H9 (cell line): ENCODE data around the gene STRA6. TPM values are rescaled to one million over a fixed set of nuclear protein-coding genes. Genes with fewer than 3 reads are reported as not detected.
A peak's percentile ranks its signal among the peaks of the same experiment; 100 is the strongest.

Experiments
- DNase-seq: peaks from one replicate; pipeline ENCODE4 v3.0.0-alpha.2; 2017
- H2AFZ ChIP-seq: one replicate; pipeline ENCODE4 v1.6.1; 2013; ENCODE audit warnings: mild to moderate bottlenecking, low read length, control low read depth, moderate library complexity
- H2AK5ac ChIP-seq: 2 replicates; pipeline ENCODE4 v1.6.1; 2013; ENCODE audit warnings: low read length, control low read depth, mixed read lengths; ENCODE audit not compliant: insufficient read length
- H2BK120ac ChIP-seq: one replicate; pipeline ENCODE4 v1.6.1; 2013; ENCODE audit warnings: low read depth, mild to moderate bottlenecking, low read length, control low read depth, inconsistent platforms; ENCODE audit not compliant: poor library complexity, severe bottlenecking
- H2BK12ac ChIP-seq: 2 replicates; pipeline ENCODE4 v1.6.1; 2013; ENCODE audit warnings: low read length, control low read depth, mixed read lengths, low read depth; ENCODE audit not compliant: insufficient read length
- H2BK15ac ChIP-seq: 2 replicates; pipeline ENCODE4 v1.6.1; 2013; ENCODE audit warnings: low read depth, low read length, control low read depth
- H2BK20ac ChIP-seq: one replicate; pipeline ENCODE4 v1.6.1; 2013; ENCODE audit warnings: low read depth, mild to moderate bottlenecking, low read length, control low read depth, inconsistent platforms; ENCODE audit not compliant: poor library complexity, severe bottlenecking
- H2BK5ac ChIP-seq: 2 replicates; pipeline ENCODE4 v1.6.1; 2013; ENCODE audit warnings: low read length, control low read depth, mixed read lengths; ENCODE audit not compliant: insufficient read length
- H3K14ac ChIP-seq: 2 replicates; pipeline ENCODE4 v1.6.1; 2013; ENCODE audit warnings: low read length, control low read depth; ENCODE audit not compliant: insufficient read depth
- H3K18ac ChIP-seq: 2 replicates; pipeline ENCODE4 v1.6.1; 2013; ENCODE audit warnings: low read depth, mild to moderate bottlenecking, mixed read lengths, low read length, control low read depth; ENCODE audit not compliant: insufficient read length
- H3K23ac ChIP-seq: 2 replicates; pipeline ENCODE4 v1.6.1; 2013; ENCODE audit warnings: low read length, control low read depth, mixed read lengths, low read depth; ENCODE audit not compliant: insufficient read length
- H3K23me2 ChIP-seq: 2 replicates; pipeline ENCODE4 v1.6.1; 2013; ENCODE audit warnings: low read depth, mild to moderate bottlenecking, mixed read lengths, low read length, control low read depth; ENCODE audit not compliant: insufficient read length, poor library complexity, severe bottlenecking
- H3K27ac ChIP-seq: 2 replicates; pipeline ENCODE4 v1.5.1; 2013; ENCODE audit warnings: low read length, control low read depth, mixed read lengths, low read depth; ENCODE audit not compliant: insufficient read length
- H3K27me3 ChIP-seq: 2 replicates; pipeline ENCODE4 v1.6.1; 2013; ENCODE audit warnings: low read length, control low read depth, inconsistent platforms; ENCODE audit not compliant: insufficient read depth
- H3K4ac ChIP-seq: 2 replicates; pipeline ENCODE4 v1.6.1; 2013; ENCODE audit warnings: low read depth, mild to moderate bottlenecking, control low read depth, inconsistent platforms, low read length, moderate library complexity
- H3K4me1 ChIP-seq: 2 replicates; pipeline ENCODE4 v1.6.1; 2013; ENCODE audit warnings: low read length, control low read depth, inconsistent platforms; ENCODE audit not compliant: insufficient read depth
- H3K4me2 ChIP-seq: 2 replicates; pipeline ENCODE4 v1.6.1; 2013; ENCODE audit warnings: low read length, control low read depth, mixed read lengths; ENCODE audit not compliant: insufficient read length, insufficient read depth
- H3K56ac ChIP-seq: 2 replicates; pipeline ENCODE4 v1.6.1; 2013; ENCODE audit warnings: low read depth, mild to moderate bottlenecking, mixed read lengths, low read length, control low read depth; ENCODE audit not compliant: insufficient read length
- H3K79me1 ChIP-seq: 2 replicates; pipeline ENCODE4 v1.6.1; 2013; ENCODE audit warnings: low read depth, mild to moderate bottlenecking, moderate library complexity, low read length, control low read depth, inconsistent platforms; ENCODE audit not compliant: insufficient read depth, poor library complexity, severe bottlenecking
- H3K79me2 ChIP-seq: 2 replicates; pipeline ENCODE4 v1.6.1; 2013; ENCODE audit warnings: low read length, control low read depth, inconsistent platforms; ENCODE audit not compliant: insufficient read depth
- H3K9ac ChIP-seq: 2 replicates; pipeline ENCODE4 v1.6.1; 2013; ENCODE audit warnings: low read length, control low read depth, mixed read lengths; ENCODE audit not compliant: insufficient read length; ENCODE audit errors: extremely low read depth
- H3K9me3 ChIP-seq: one replicate; pipeline ENCODE4 v1.6.1; 2013; ENCODE audit warnings: low read depth, low read length, inconsistent platforms; ENCODE audit not compliant: control insufficient read depth
- H3T11ph ChIP-seq: one replicate; pipeline ENCODE4 v1.6.1; 2013; ENCODE audit warnings: mild to moderate bottlenecking, low read length, control low read depth, inconsistent platforms
- H4K20me1 ChIP-seq: one replicate; pipeline ENCODE4 v1.6.1; 2013; ENCODE audit not compliant: control insufficient read depth, insufficient read length, insufficient read depth
- H4K5ac ChIP-seq: 2 replicates; pipeline ENCODE4 v1.6.1; 2013; ENCODE audit warnings: low read depth, mild to moderate bottlenecking, mixed read lengths, low read length, control low read depth; ENCODE audit not compliant: insufficient read length
- H4K8ac ChIP-seq: replicated peaks from 2 replicates; pipeline ENCODE4 v1.6.1; 2013; ENCODE audit warnings: low read length, control low read depth, mixed read lengths, low read depth; ENCODE audit not compliant: insufficient read length
- H4K91ac ChIP-seq: 2 replicates; pipeline ENCODE4 v1.6.1; 2013; ENCODE audit warnings: low read depth, mild to moderate bottlenecking, moderate library complexity, mixed read lengths, low read length, control low read depth; ENCODE audit not compliant: insufficient read length
- H3K27ac Mint-ChIP-seq, 3 experiments: 2 replicates in 2 of 3; 3 replicates in 1 of 3; pipeline ENCODE4 v1.8.0; 2020 to 2021; ENCODE audit warnings: mixed read lengths in 3 of 3, mild to moderate bottlenecking in 1 of 3, moderate library complexity in 1 of 3
- H3K27me3 Mint-ChIP-seq: 2 replicates; pipeline ENCODE4 v1.8.0; 2021; ENCODE audit warnings: low read depth, mild to moderate bottlenecking, moderate library complexity, mixed read lengths
- H3K36me3 Mint-ChIP-seq, 3 experiments: 2 replicates in 2 of 3; 3 replicates in 1 of 3; pipeline ENCODE4 v1.8.0; 2020 to 2021; ENCODE audit warnings: low read depth in 3 of 3, mixed read lengths in 3 of 3; ENCODE audit not compliant: insufficient read depth in 1 of 3
- H3K4me1 Mint-ChIP-seq, 2 experiments: 2 replicates each; pipeline ENCODE4 v1.8.0; 2020; ENCODE audit warnings: mixed read lengths in 2 of 2
- H3K4me3 Mint-ChIP-seq, 2 experiments: 2 replicates in 1 of 2; 3 replicates in 1 of 2; pipeline ENCODE4 v1.8.0; 2020 to 2021; ENCODE audit warnings: mild to moderate bottlenecking in 2 of 2, mixed read lengths in 2 of 2, moderate library complexity in 1 of 2
- H3K9me3 Mint-ChIP-seq, 2 experiments: 2 replicates in 1 of 2; 3 replicates in 1 of 2; pipeline ENCODE4 v1.8.0; 2020; ENCODE audit warnings: mild to moderate bottlenecking in 2 of 2, mixed read lengths in 2 of 2, moderate library complexity in 1 of 2
- CTCF ChIP-seq: fragments of 200-600 bp; sonication (generic); conservative IDR thresholded peaks from 3 replicates; pipeline ENCODE4 v1.8.0; 2021; ENCODE audit warnings: antibody characterized with exemption, mild to moderate bottlenecking
- WGBS: extraction: QIAGEN DNeasy Blood & Tissue Kit; methylation state at CpG from one replicate; pipeline ENCODE4 v1.1.7; 2013; ENCODE audit warnings: missing lambda C conversion rate, low lambda C conversion rate, mixed read lengths; ENCODE audit not compliant: insufficient read length; ENCODE audit errors: extremely low coverage; 5-methylcytosine and 5-hydroxymethylcytosine counted together
- total RNA-seq: library from RNA; stranded (reverse); gene quantifications from 2 replicates; pipeline ENCODE4 v1.2.1, GENCODE V29; 2021

Gene STRA6
- total RNA-seq, 1 experiment from 2014 or later, result 12.8 TPM

DNA sequence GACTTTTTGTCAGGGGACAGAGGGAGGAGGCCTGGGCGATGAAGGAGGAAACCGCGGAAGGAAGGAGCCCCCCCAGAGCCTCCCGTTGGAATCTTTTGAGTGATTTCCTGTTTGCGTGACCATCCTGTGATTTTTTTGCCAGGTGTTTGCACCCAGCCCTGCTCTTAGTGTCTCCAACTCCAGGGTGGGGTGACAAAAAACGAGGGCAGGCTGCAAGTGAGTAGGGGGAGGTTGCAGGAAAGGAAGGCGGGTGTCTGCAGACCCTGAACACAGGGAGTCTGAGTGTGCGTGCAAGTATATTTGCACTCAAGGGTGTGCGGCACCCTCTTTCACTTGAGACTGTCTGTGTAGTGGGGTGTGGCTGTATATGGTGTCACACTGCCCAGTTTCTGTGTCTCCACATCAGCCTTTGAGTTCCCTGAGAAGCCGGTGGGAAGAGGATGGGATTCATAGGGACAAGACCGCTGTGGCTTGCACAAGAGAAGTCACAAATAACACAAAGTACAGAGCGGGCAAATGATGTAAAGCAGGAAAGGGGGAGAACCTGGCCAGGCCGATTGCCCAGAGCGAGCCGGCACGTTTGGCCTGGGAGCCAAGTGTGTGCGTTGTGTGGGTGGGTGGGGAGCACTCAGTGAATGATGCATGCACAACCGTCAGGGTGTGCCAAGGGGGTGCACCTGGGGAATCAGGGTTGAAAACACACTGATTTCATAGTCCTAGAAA, 65.6 kb downstream of the STRA6 start:
- Mint-ChIP-seq H3K4me1 (peaks cover 67 to 74% of the 10 kb centered on the region in 2 experiments), H3K27me3 (peaks cover 76% of the 10 kb centered on the region), H3K27ac (no peak overlapping the region), H3K36me3 (peaks cover 0 to 1% (median 0%) of the 10 kb centered on the region in 3 experiments; a peak in 1 of 7 replicates), H3K9me3 (peaks cover 0 to 3% of the 10 kb centered on the region in 2 experiments; a peak in 1 of 5 replicates), H3K4me3 (peak overlapping the region; percentile 59 to 81)
- H3K4me1 ChIP-seq, result peaks cover 10% of the 10 kb centered on the region; the same call in 1 of the 2 replicates
- H2BK20ac ChIP-seq, result no peak overlapping the region
- no peak overlapping the region for H3K23ac ChIP-seq
- H3K4ac ChIP-seq, result no peak overlapping the region
- peaks cover 41% of the 10 kb centered on the region for H3K27me3 ChIP-seq
- H3K56ac ChIP-seq, result no peak overlapping the region
- H4K20me1 ChIP-seq, result no peaks in the 10 kb centered on the region
- no peak overlapping the region for H4K91ac ChIP-seq
- H4K5ac ChIP-seq, result no peak overlapping the region
- no peak overlapping the region for H2BK15ac ChIP-seq
- H3K79me1 ChIP-seq, result no peaks in the 10 kb centered on the region
- H2AFZ ChIP-seq, result no peak overlapping the region
- no CpG with 5 or more reads among the region's 18 CpGs for WGBS
- no peak overlapping the region for H2BK5ac ChIP-seq
- TF ChIP-seq CTCF, result no peak
- no peak for DNase-seq
- H3K79me2 ChIP-seq, result no peaks in the 10 kb centered on the region
- H3K18ac ChIP-seq, result no peak overlapping the region
- H3K27ac ChIP-seq, result no peak overlapping the region
- no peak overlapping the region for H3K14ac ChIP-seq
- no peaks in the 10 kb centered on the region for H3K9me3 ChIP-seq
- peaks cover 7% of the 10 kb centered on the region for H3K23me2 ChIP-seq
- no peak overlapping the region for H2BK120ac ChIP-seq
- no peak overlapping the region for H3K9ac ChIP-seq
- no peak overlapping the region for H2AK5ac ChIP-seq
- H3K4me2 ChIP-seq, result peak overlapping the region; percentile 63
- H3T11ph ChIP-seq, result no peak overlapping the region
- no peak overlapping the region for H4K8ac ChIP-seq
- H2BK12ac ChIP-seq, result no peak overlapping the region
